SK-N-SH treated with all-trans-retinoic acid at 6 μM for 48 hours (cell line): ENCODE data around the gene SEC22C.

Experiments used
- POU6F1 ChIP-seq: fragments of 250-450 bp; sonication (Bioruptor Pico); IDR thresholded peaks from 2 replicates; pipeline ENCODE4 v1.8.0; 2021; ENCODE audit warnings: low read depth, mild to moderate bottlenecking, moderate library complexity, borderline replicate concordance
- ZNF70 ChIP-seq: fragments of 450-650 bp; formaldehyde crosslinking; IDR thresholded peaks from 2 replicates; pipeline ENCODE4 v1.5.0; 2020; ENCODE audit warnings: mild to moderate bottlenecking, moderate library complexity

- TF ChIP-seq POU6F1 (no peak), ZNF70 (no peak)
Observed at GRCh38 chr3:42524751-42525150, 57.0 kb downstream of the SEC22C start.
